Keratinocyte (primary cell): ENCODE results near the gene INAFM2. TPM values are rescaled to one million over a fixed set of nuclear protein-coding genes. Genes with fewer than 3 reads are reported as not detected.

Experiments used
- DNase-seq: peaks from one replicate; pipeline ENCODE4 v3.0.0-alpha.2; 2011; ENCODE audit warnings: low read depth, missing footprints, low spot score
- FAIRE-seq: peaks from 2 replicates; lab custom pipeline; 2011; peaks lifted over from hg19 to GRCh38; lab: Jason Lieb, UNC
- H2AFZ ChIP-seq: 2 replicates; pipeline ENCODE4 v1.6.0; 2012; ENCODE audit warnings: low read length, control low read depth, inconsistent platforms; ENCODE audit not compliant: control insufficient read depth
- H3K27ac ChIP-seq: 2 replicates; pipeline ENCODE4 v1.5.1; 2011; ENCODE audit warnings: low read length; ENCODE audit not compliant: control insufficient read depth, insufficient read depth
- H3K27me3 ChIP-seq: 3 replicates; pipeline ENCODE4 v1.6.0; 2011; ENCODE audit warnings: low read length; ENCODE audit not compliant: control insufficient read depth, insufficient read depth; ENCODE audit errors: extremely low read depth
- H3K36me3 ChIP-seq, 2 experiments: 2 replicates in 1 of 2; 3 replicates in 1 of 2; pipeline ENCODE4 v1.5.1; 2011; ENCODE audit warnings: low read length in 2 of 2, mild to moderate bottlenecking in 1 of 2; ENCODE audit not compliant: control insufficient read depth in 2 of 2, insufficient read depth in 2 of 2; ENCODE audit errors: extremely low read depth in 1 of 2
- H3K4me1 ChIP-seq: 3 replicates; pipeline ENCODE4 v1.5.1; 2011; ENCODE audit warnings: low read length; ENCODE audit not compliant: control insufficient read depth, insufficient read depth; ENCODE audit errors: extremely low read depth
- H3K4me2 ChIP-seq: 3 replicates; pipeline ENCODE4 v1.6.0; 2011; ENCODE audit warnings: low read depth, low read length; ENCODE audit not compliant: control insufficient read depth, insufficient read depth; ENCODE audit errors: extremely low read depth
- H3K4me3 ChIP-seq, 3 experiments: fragments of 200-600 bp in 1 of 3; sonication (generic) in 1 of 3; 2 replicates in 2 of 3; 3 replicates in 1 of 3; pipeline ENCODE4 v1.5.1; 2011 to 2016; ENCODE audit warnings: low read length in 3 of 3, mild to moderate bottlenecking in 3 of 3, control low read depth in 2 of 3, inconsistent platforms in 1 of 3, low read depth in 1 of 3, mixed read lengths in 1 of 3, mixed run types in 1 of 3, moderate library complexity in 1 of 3; ENCODE audit not compliant: control insufficient read depth in 2 of 3, insufficient read depth in 2 of 3; ENCODE audit errors: extremely low read depth in 1 of 3
- H3K79me2 ChIP-seq: 2 replicates; pipeline ENCODE4 v1.6.0; 2012; ENCODE audit warnings: low read length; ENCODE audit not compliant: control insufficient read depth, insufficient read depth
- H3K9ac ChIP-seq: 3 replicates; pipeline ENCODE4 v1.6.0; 2011; ENCODE audit warnings: low read length; ENCODE audit not compliant: control insufficient read depth, insufficient read depth; ENCODE audit errors: extremely low read depth
- H3K9me1 ChIP-seq: 3 replicates; pipeline ENCODE4 v1.6.0; 2011; ENCODE audit warnings: low read length; ENCODE audit not compliant: control insufficient read depth, insufficient read depth; ENCODE audit errors: extremely low read depth
- H3K9me3 ChIP-seq: 2 replicates; pipeline ENCODE4 v1.5.1; 2012; ENCODE audit warnings: low read depth, low read length; ENCODE audit not compliant: control insufficient read depth
- H4K20me1 ChIP-seq: 3 replicates; pipeline ENCODE4 v1.6.0; 2011; ENCODE audit warnings: low read length; ENCODE audit not compliant: control insufficient read depth, insufficient read depth; ENCODE audit errors: extremely low read depth
- EZH2 ChIP-seq: IDR thresholded peaks from one replicate; pipeline ENCODE4 v1.6.1; 2012; ENCODE audit warnings: inconsistent platforms, mild to moderate bottlenecking, low read length, moderate library complexity
- dilution Hi-C: fragments of 300-500 bp; cut with MboI; formaldehyde crosslinking; loops from one replicate; pipeline ENCODE4 v1.7.0; 2020; ENCODE audit warnings: low sequenced_read_pairs; ENCODE audit not compliant: extremely low pct_ligation_motif_present
- polyA plus RNA-seq, 5 experiments: library from polyadenylated mRNA; depleted of rRNA in 3 of 5; stranded (reverse) in 3 of 5; stranded (forward) in 1 of 5; unstranded in 1 of 5; fragments of >200 nt; gene quantifications; 1 replicate in 1 of 5; 2 replicates in 3 of 5; 3 replicates in 1 of 5; pipeline versions ENCODE4 v1.2.1 to v1.2.3, GENCODE V29; 2011 to 2012; ENCODE audit warnings: missing spikeins in 2 of 5, low read depth in 1 of 5, low replicate concordance in 1 of 5
- TF ChIP-seq, protein P1 (sequence below), 3 experiments: IDR thresholded peaks in 1 of 3; conservative IDR thresholded peaks in 1 of 3; optimal IDR thresholded peaks in 1 of 3; 2 replicates in 2 of 3; 3 replicates in 1 of 3; pipeline versions ENCODE3 to v1.5.1; 2011; ENCODE audit warnings: low read length in 3 of 3, mild to moderate bottlenecking in 3 of 3, moderate library complexity in 2 of 3, control low read depth in 1 of 3, inconsistent platforms in 1 of 3; ENCODE audit not compliant: insufficient read depth in 2 of 3; ENCODE audit errors: extremely low read depth in 1 of 3

Gene INAFM2
- polyA plus RNA-seq, 1 donor (not counting 4 experiments of a cell fraction or from before 2014, with no cell fraction given) = 15.2 TPM

DNA sequence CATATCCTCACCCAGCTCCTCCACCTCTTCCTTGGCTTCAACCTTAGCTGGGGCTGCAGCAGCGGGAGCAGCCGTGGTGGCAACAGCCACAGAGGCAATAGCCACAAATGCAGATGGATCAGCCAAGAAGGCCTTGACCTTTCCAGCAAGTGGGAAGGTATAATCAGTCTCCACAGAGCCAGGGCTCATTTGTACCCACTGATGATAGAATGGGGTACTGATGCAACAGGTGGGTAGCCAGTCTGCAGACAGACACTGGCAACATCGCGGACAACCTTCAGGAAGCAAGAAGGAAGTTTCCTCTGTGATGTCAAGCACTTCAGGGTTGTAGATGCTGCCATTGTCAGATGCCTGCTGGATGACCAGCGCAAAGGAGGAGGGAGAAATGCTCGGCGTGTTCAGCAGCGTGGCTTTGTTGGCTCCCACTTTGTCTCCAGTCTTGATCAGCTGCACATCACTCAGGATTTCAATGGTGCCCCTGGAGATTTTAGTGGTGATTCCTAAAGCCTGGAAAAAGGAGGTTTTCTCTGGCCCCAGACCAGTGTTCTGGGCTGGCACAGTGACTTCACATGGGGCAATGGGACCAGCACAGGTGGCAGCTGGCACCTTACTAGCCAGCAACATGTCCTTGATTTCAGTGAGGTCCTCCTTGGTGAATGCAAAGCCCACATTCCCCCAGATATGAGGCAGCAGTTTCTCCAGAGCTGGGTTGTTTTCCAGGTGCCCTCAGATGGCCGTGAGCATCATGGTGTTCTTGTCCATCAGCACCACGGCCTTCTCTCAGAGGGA, 10.9 kb upstream of the INAFM2 start:
- FAIRE-seq (no peak), DNase-seq (no peak)
- no peaks in the 10 kb centered on the region for H3K9me3 ChIP-seq
- H3K27me3 ChIP-seq = peaks cover 12% of the 10 kb centered on the region
- dilution Hi-C loops = no loop called here
- no peak overlapping the region for H3K4me2 ChIP-seq
- TF ChIP-seq, protein P1, sequence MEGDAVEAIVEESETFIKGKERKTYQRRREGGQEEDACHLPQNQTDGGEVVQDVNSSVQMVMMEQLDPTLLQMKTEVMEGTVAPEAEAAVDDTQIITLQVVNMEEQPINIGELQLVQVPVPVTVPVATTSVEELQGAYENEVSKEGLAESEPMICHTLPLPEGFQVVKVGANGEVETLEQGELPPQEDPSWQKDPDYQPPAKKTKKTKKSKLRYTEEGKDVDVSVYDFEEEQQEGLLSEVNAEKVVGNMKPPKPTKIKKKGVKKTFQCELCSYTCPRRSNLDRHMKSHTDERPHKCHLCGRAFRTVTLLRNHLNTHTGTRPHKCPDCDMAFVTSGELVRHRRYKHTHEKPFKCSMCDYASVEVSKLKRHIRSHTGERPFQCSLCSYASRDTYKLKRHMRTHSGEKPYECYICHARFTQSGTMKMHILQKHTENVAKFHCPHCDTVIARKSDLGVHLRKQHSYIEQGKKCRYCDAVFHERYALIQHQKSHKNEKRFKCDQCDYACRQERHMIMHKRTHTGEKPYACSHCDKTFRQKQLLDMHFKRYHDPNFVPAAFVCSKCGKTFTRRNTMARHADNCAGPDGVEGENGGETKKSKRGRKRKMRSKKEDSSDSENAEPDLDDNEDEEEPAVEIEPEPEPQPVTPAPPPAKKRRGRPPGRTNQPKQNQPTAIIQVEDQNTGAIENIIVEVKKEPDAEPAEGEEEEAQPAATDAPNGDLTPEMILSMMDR (optimal IDR thresholded peaks at IDR 0.05 in 1 of 3, IDR thresholded peaks at IDR 0.05 in 1 of 3, conservative IDR thresholded peaks at IDR 0.05 in 1 of 3; ENCODE audit: extremely low read depth in 1 of 3, insufficient read depth in 2 of 3, low read length in 3 of 3) = no peak
- no peak for TF ChIP-seq EZH2
- no peak overlapping the region for H3K9ac ChIP-seq
- H2AFZ ChIP-seq = no peak overlapping the region
- no peaks in the 10 kb centered on the region for H3K36me3 ChIP-seq
- no peaks in the 10 kb centered on the region for H4K20me1 ChIP-seq
- peaks cover 20% of the 10 kb centered on the region for H3K4me1 ChIP-seq
- H3K79me2 ChIP-seq = no peaks in the 10 kb centered on the region
- H3K9me1 ChIP-seq = no peaks in the 10 kb centered on the region
- H3K4me3 ChIP-seq = no peak overlapping the region
- H3K27ac ChIP-seq = no peak overlapping the region

DNA sequence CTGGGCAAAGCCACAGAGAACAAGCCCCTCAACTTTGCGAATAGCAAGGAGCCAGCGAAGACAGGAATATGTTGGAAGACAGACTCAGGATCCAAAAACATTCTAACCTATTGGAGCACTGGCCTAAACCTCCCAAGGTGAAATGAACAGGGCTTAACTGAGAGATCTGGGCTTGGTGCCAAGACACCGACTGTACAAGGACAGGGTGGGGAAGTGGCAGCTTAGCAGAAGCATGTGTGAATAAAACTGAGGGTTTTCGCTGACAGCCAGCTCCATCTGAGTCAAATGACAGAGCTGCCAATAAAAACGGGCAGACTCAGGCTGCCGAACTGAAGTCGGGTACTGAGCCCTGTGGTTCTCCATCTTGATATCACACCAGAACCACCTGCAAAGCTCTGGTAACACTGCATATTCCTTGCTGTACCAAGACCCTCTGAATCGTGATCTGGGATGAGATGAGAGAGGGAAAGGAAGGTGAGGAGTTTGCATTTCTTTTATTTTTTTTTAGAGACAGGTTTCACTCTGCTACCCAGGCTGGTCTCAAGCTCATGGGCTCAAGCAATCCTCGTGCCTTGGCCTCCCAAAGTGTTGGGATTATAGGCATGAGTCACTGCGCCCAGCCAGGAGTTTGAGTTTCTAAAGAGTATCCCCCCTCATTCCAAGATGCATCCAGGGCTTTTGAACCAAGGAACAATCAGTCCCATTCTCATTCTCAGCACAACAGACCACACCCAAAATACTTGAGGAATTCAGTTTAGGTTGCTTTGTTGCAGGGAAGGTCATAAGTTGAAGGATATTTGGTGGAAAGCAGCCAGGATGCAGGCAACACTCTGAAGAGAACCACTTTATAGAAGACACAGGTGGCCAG, 9.7 kb upstream of the INAFM2 start:
- Histone ChIP-seq H3K9me1 (no peaks in the 10 kb centered on the region), H3K9me3 (no peaks in the 10 kb centered on the region), H4K20me1 (no peaks in the 10 kb centered on the region), H2AFZ (no peak overlapping the region), H3K36me3 (no peaks in the 10 kb centered on the region), H3K27ac (no peak overlapping the region), H3K4me2 (peak overlapping the region; percentile 51), H3K4me3 (no peak overlapping the region), H3K27me3 (peaks cover 12% of the 10 kb centered on the region), H3K9ac (no peak overlapping the region), H3K79me2 (no peaks in the 10 kb centered on the region), H3K4me1 (peaks cover 20% of the 10 kb centered on the region)
- FAIRE-seq = peak; percentile 77
- no peak for DNase-seq
- TF ChIP-seq EZH2 = no peak
- TF ChIP-seq, protein P1 (optimal IDR thresholded peaks at IDR 0.05 in 1 of 3, IDR thresholded peaks at IDR 0.05 in 1 of 3, conservative IDR thresholded peaks at IDR 0.05 in 1 of 3; ENCODE audit: extremely low read depth in 1 of 3, insufficient read depth in 2 of 3, low read length in 3 of 3) = no peak
- dilution Hi-C loops = no loop called here
